ENCODE data around the gene BLTP3B. TPM values are rescaled to one million over a fixed set of nuclear protein-coding genes. Genes with fewer than 3 reads are reported as not detected.

Gene BLTP3B
- total RNA-seq, 1 experiment from 2014 or later: 19.1 TPM

GRCh38 chr12:100120355-100120754 is 22.3 kb downstream of the BLTP3B start:
- intact Hi-C loops (cut with micrococcal nuclease; ENCODE audit: unreplicated experiment): loop anchor here (10.0 kb wide), 1 partner anchor 306 kb away; no protein-coding TSS in a partner anchor
- Mint-ChIP-seq H3K4me3 (ENCODE audit: low read depth, unreplicated experiment) (no peak overlapping the region), H3K27me3 (ENCODE audit: unreplicated experiment) (no peaks in the 10 kb centered on the region), H3K4me1 (ENCODE audit: low read depth, unreplicated experiment) (no peaks in the 10 kb centered on the region), H3K9me3 (ENCODE audit: low read depth, unreplicated experiment) (peaks cover 3% of the 10 kb centered on the region), H3K27ac (ENCODE audit: unreplicated experiment) (no peak overlapping the region), H3K36me3 (ENCODE audit: insufficient read depth, unreplicated experiment) (no peaks in the 10 kb centered on the region)
- CTCF ChIA-PET: interaction anchor here (0.6 kb wide), 1 partner anchor 203 kb away, joined by 3 read pairs; no protein-coding TSS in a partner anchor
- no peak for DNase-seq
- no peak for TF ChIP-seq CTCF (IDR thresholded peaks at IDR 0.05; ENCODE audit: unreplicated experiment)
- BruUV-seq (replicated peaks): no TSS peak

- intact Hi-C loops (cut with micrococcal nuclease; ENCODE audit: unreplicated experiment): no loop called here
- H3K36me3 Mint-ChIP-seq (ENCODE audit: insufficient read depth, unreplicated experiment): no peaks in the 10 kb centered on the region
- H3K4me3 Mint-ChIP-seq (ENCODE audit: low read depth, unreplicated experiment): no peak overlapping the region
- no peak overlapping the region for H3K27ac Mint-ChIP-seq (ENCODE audit: unreplicated experiment)
- H3K4me1 Mint-ChIP-seq (ENCODE audit: low read depth, unreplicated experiment): no peaks in the 10 kb centered on the region
- BruUV-seq (replicated peaks): no TSS peak
- CTCF ChIA-PET: no interaction called here
- H3K27me3 Mint-ChIP-seq (ENCODE audit: unreplicated experiment): no peaks in the 10 kb centered on the region
- no peak for TF ChIP-seq CTCF (IDR thresholded peaks at IDR 0.05; ENCODE audit: unreplicated experiment)
- DNase-seq: no peak
- H3K9me3 Mint-ChIP-seq (ENCODE audit: low read depth, unreplicated experiment): peaks cover under 1% of the 10 kb centered on the region
Observed at GRCh38 chr12:100115291-100115690, 27.4 kb downstream of the BLTP3B start.

- intact Hi-C loops (cut with micrococcal nuclease; ENCODE audit: unreplicated experiment): no loop called here
- H3K36me3 Mint-ChIP-seq (ENCODE audit: insufficient read depth, unreplicated experiment): no peaks in the 10 kb centered on the region
- no peak overlapping the region for H3K27ac Mint-ChIP-seq (ENCODE audit: unreplicated experiment)
- CTCF ChIA-PET: no interaction called here
- TF ChIP-seq CTCF (IDR thresholded peaks at IDR 0.05; ENCODE audit: unreplicated experiment): no peak
- H3K4me3 Mint-ChIP-seq (ENCODE audit: low read depth, unreplicated experiment): no peak overlapping the region
- no peaks in the 10 kb centered on the region for H3K27me3 Mint-ChIP-seq (ENCODE audit: unreplicated experiment)
- DNase-seq: no peak
- H3K9me3 Mint-ChIP-seq (ENCODE audit: low read depth, unreplicated experiment): no peaks in the 10 kb centered on the region
- H3K4me1 Mint-ChIP-seq (ENCODE audit: low read depth, unreplicated experiment): no peaks in the 10 kb centered on the region
- no TSS peak for BruUV-seq (replicated peaks)
Observed at GRCh38 chr12:100114574-100114973, 28.1 kb downstream of the BLTP3B start.

- H3K27me3 Mint-ChIP-seq (ENCODE audit: unreplicated experiment): no peaks in the 10 kb centered on the region
- no peaks in the 10 kb centered on the region for H3K4me1 Mint-ChIP-seq (ENCODE audit: low read depth, unreplicated experiment)
- no peaks in the 10 kb centered on the region for H3K36me3 Mint-ChIP-seq (ENCODE audit: insufficient read depth, unreplicated experiment)
- H3K27ac Mint-ChIP-seq (ENCODE audit: unreplicated experiment): no peak overlapping the region
- intact Hi-C loops (cut with micrococcal nuclease; ENCODE audit: unreplicated experiment): no loop called here
- peaks cover 5% of the 10 kb centered on the region for H3K9me3 Mint-ChIP-seq (ENCODE audit: low read depth, unreplicated experiment)
- DNase-seq: no peak
- CTCF ChIA-PET: interaction anchor here (0.8 kb wide), 1 partner anchor 14 kb away, joined by 3 read pairs; no protein-coding TSS in a partner anchor
- no peak for TF ChIP-seq CTCF (IDR thresholded peaks at IDR 0.05; ENCODE audit: unreplicated experiment)
- no peak overlapping the region for H3K4me3 Mint-ChIP-seq (ENCODE audit: low read depth, unreplicated experiment)
- no TSS peak for BruUV-seq (replicated peaks)
Observed at GRCh38 chr12:100110276-100110675, 32.4 kb downstream of the BLTP3B start.
